Keratinocyte (primary cell): ENCODE results near the gene C16orf95. TPM values are rescaled to one million over a fixed set of nuclear protein-coding genes. Genes with fewer than 3 reads are reported as not detected.

Experiments
- DNase-seq: peaks from one replicate; pipeline ENCODE4 v3.0.0-alpha.2; 2011; ENCODE audit warnings: low read depth, missing footprints, low spot score
- FAIRE-seq: peaks from 2 replicates; lab custom pipeline; 2011; peaks lifted over from hg19 to GRCh38; lab: Jason Lieb, UNC
- H2AFZ ChIP-seq: 2 replicates; pipeline ENCODE4 v1.6.0; 2012; ENCODE audit warnings: low read length, control low read depth, inconsistent platforms; ENCODE audit not compliant: control insufficient read depth
- H3K27ac ChIP-seq: 2 replicates; pipeline ENCODE4 v1.5.1; 2011; ENCODE audit warnings: low read length; ENCODE audit not compliant: control insufficient read depth, insufficient read depth
- H3K27me3 ChIP-seq: 3 replicates; pipeline ENCODE4 v1.6.0; 2011; ENCODE audit warnings: low read length; ENCODE audit not compliant: control insufficient read depth, insufficient read depth; ENCODE audit errors: extremely low read depth
- H3K36me3 ChIP-seq, 2 experiments: 2 replicates in 1 of 2; 3 replicates in 1 of 2; pipeline ENCODE4 v1.5.1; 2011; ENCODE audit warnings: low read length in 2 of 2, mild to moderate bottlenecking in 1 of 2; ENCODE audit not compliant: control insufficient read depth in 2 of 2, insufficient read depth in 2 of 2; ENCODE audit errors: extremely low read depth in 1 of 2
- H3K4me1 ChIP-seq: 3 replicates; pipeline ENCODE4 v1.5.1; 2011; ENCODE audit warnings: low read length; ENCODE audit not compliant: control insufficient read depth, insufficient read depth; ENCODE audit errors: extremely low read depth
- H3K4me2 ChIP-seq: 3 replicates; pipeline ENCODE4 v1.6.0; 2011; ENCODE audit warnings: low read depth, low read length; ENCODE audit not compliant: control insufficient read depth, insufficient read depth; ENCODE audit errors: extremely low read depth
- H3K4me3 ChIP-seq, 3 experiments: fragments of 200-600 bp in 1 of 3; sonication (generic) in 1 of 3; 2 replicates in 2 of 3; 3 replicates in 1 of 3; pipeline ENCODE4 v1.5.1; 2011 to 2016; ENCODE audit warnings: low read length in 3 of 3, mild to moderate bottlenecking in 3 of 3, control low read depth in 2 of 3, inconsistent platforms in 1 of 3, low read depth in 1 of 3, mixed read lengths in 1 of 3, mixed run types in 1 of 3, moderate library complexity in 1 of 3; ENCODE audit not compliant: control insufficient read depth in 2 of 3, insufficient read depth in 2 of 3; ENCODE audit errors: extremely low read depth in 1 of 3
- H3K79me2 ChIP-seq: 2 replicates; pipeline ENCODE4 v1.6.0; 2012; ENCODE audit warnings: low read length; ENCODE audit not compliant: control insufficient read depth, insufficient read depth
- H3K9ac ChIP-seq: 3 replicates; pipeline ENCODE4 v1.6.0; 2011; ENCODE audit warnings: low read length; ENCODE audit not compliant: control insufficient read depth, insufficient read depth; ENCODE audit errors: extremely low read depth
- H3K9me1 ChIP-seq: 3 replicates; pipeline ENCODE4 v1.6.0; 2011; ENCODE audit warnings: low read length; ENCODE audit not compliant: control insufficient read depth, insufficient read depth; ENCODE audit errors: extremely low read depth
- H3K9me3 ChIP-seq: 2 replicates; pipeline ENCODE4 v1.5.1; 2012; ENCODE audit warnings: low read depth, low read length; ENCODE audit not compliant: control insufficient read depth
- H4K20me1 ChIP-seq: 3 replicates; pipeline ENCODE4 v1.6.0; 2011; ENCODE audit warnings: low read length; ENCODE audit not compliant: control insufficient read depth, insufficient read depth; ENCODE audit errors: extremely low read depth
- CTCF ChIP-seq, 3 experiments: IDR thresholded peaks in 1 of 3; conservative IDR thresholded peaks in 1 of 3; optimal IDR thresholded peaks in 1 of 3; 2 replicates in 2 of 3; 3 replicates in 1 of 3; pipeline versions ENCODE3 to v1.5.1; 2011; ENCODE audit warnings: low read length in 3 of 3, mild to moderate bottlenecking in 3 of 3, moderate library complexity in 2 of 3, control low read depth in 1 of 3, inconsistent platforms in 1 of 3; ENCODE audit not compliant: insufficient read depth in 2 of 3; ENCODE audit errors: extremely low read depth in 1 of 3
- EZH2 ChIP-seq: IDR thresholded peaks from one replicate; pipeline ENCODE4 v1.6.1; 2012; ENCODE audit warnings: inconsistent platforms, mild to moderate bottlenecking, low read length, moderate library complexity
- dilution Hi-C: fragments of 300-500 bp; cut with MboI; formaldehyde crosslinking; loops from one replicate; pipeline ENCODE4 v1.7.0; 2020; ENCODE audit warnings: low sequenced_read_pairs; ENCODE audit not compliant: extremely low pct_ligation_motif_present
- polyA plus RNA-seq, 5 experiments: library from polyadenylated mRNA; depleted of rRNA in 3 of 5; stranded (reverse) in 3 of 5; stranded (forward) in 1 of 5; unstranded in 1 of 5; fragments of >200 nt; gene quantifications; 1 replicate in 1 of 5; 2 replicates in 3 of 5; 3 replicates in 1 of 5; pipeline versions ENCODE4 v1.2.1 to v1.2.3, GENCODE V29; 2011 to 2012; ENCODE audit warnings: missing spikeins in 2 of 5, low read depth in 1 of 5, low replicate concordance in 1 of 5

Gene C16orf95
- polyA plus RNA-seq, 1 donor (not counting 4 experiments of a cell fraction or from before 2014, with no cell fraction given), result 1.5 TPM

DNA sequence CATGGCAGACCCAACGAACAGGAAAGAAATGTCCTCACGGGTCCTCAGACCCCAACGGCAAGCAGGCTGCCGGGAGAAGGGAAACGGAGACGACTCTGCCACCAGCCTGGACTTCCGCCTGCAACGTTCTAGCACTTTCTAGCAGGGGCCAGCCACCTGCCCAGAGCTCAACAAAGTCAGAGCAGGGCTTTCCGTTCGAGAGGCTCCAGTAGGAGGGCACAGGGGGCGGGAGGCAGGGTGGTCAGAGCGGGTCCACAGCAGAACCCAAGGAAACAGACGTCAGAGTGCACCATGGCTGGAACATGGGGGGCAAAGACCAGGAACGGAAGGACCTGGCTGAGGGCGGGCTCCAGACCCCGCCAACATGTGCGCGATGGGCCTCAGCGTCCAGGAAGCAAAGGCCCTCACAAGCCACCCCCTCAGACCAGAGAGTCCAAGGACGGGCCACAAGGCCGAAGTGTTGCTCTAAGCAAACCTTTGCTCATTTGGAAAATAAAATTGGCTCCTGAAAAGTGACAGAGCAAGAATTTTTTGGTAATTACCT, 29.4 kb upstream of the C16orf95 start:
- dilution Hi-C loops, result no loop called here
- no peaks in the 10 kb centered on the region for H4K20me1 ChIP-seq
- no peak for TF ChIP-seq CTCF (optimal IDR thresholded peaks at IDR 0.05 in 1 of 3, IDR thresholded peaks at IDR 0.05 in 1 of 3, conservative IDR thresholded peaks at IDR 0.05 in 1 of 3; ENCODE audit: extremely low read depth in 1 of 3, insufficient read depth in 2 of 3, low read length in 3 of 3)
- no peak for TF ChIP-seq EZH2

DNA sequence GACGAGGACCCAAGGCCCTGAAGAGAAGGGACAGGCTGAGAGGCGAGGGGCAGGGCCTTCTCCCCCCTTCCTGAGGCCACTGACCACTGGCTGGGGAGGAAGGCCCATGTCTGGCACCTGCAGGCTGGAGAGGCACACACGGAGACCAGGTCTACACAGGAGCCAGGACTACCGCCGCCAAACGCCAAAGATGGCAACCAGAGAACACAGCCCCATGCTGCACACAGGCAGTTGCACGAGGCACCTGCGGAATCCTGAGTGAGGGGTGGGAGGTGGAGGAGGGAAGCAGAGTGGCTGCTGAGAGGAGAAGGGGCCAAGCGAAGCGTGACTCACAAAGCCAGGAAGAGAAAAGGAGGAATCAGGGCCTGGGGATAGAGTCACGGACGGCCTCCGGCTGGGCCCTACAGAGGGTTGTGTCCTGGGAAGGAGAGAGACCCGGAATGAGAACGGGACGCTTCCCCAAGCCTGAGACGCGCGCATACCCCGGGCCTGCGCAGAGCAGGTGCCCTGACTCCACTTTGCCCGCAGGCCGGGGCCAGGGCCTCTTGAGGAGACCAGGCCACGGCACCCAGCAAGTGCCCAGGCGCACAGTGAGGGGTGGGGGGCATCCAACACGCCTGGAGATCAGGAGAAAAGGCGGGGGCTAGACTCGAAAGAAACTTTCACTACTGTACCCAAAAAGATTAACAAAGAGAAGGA, 28.7 kb upstream of the C16orf95 start:
- Histone ChIP-seq H3K36me3 (peaks cover 11 to 19% of the 10 kb centered on the region in 2 experiments), H4K20me1 (no peaks in the 10 kb centered on the region), H3K9me3 (no peaks in the 10 kb centered on the region), H3K4me2 (no peak overlapping the region), H2AFZ (no peak overlapping the region), H3K79me2 (peaks cover 16% of the 10 kb centered on the region), H3K4me3 (no peak overlapping the region), H3K9me1 (no peaks in the 10 kb centered on the region), H3K4me1 (peaks cover 5% of the 10 kb centered on the region), H3K27me3 (no peaks in the 10 kb centered on the region), H3K9ac (no peak overlapping the region), H3K27ac (no peak overlapping the region)
- FAIRE-seq, result no peak
- dilution Hi-C loops, result no loop called here
- no peak for DNase-seq
- no peak for TF ChIP-seq CTCF (optimal IDR thresholded peaks at IDR 0.05 in 1 of 3, IDR thresholded peaks at IDR 0.05 in 1 of 3, conservative IDR thresholded peaks at IDR 0.05 in 1 of 3; ENCODE audit: extremely low read depth in 1 of 3, insufficient read depth in 2 of 3, low read length in 3 of 3)
- TF ChIP-seq EZH2, result no peak

More for the DNA sequence above, 29.4 kb upstream of the C16orf95 start:
- Histone ChIP-seq H2AFZ (no peak overlapping the region), H3K27ac (no peak overlapping the region), H3K79me2 (peaks cover 18% of the 10 kb centered on the region), H3K36me3 (peaks cover 11 to 19% of the 10 kb centered on the region in 2 experiments), H3K9me1 (no peaks in the 10 kb centered on the region), H3K4me2 (no peak overlapping the region), H3K4me3 (no peak overlapping the region), H3K9me3 (no peaks in the 10 kb centered on the region), H3K9ac (no peak overlapping the region), H3K4me1 (peaks cover 5% of the 10 kb centered on the region), H3K27me3 (no peaks in the 10 kb centered on the region)
- DNase-seq, result no peak
- FAIRE-seq, result no peak
